DND-41 (cell line): ENCODE results near the gene NRL.

Source experiments
- ATAC-seq: fragments of 200-7000 bp; cut with Tn5 transposase; 3 replicates; pipeline ENCODE4 v1.9.1; 2021; ENCODE audit warnings: low read depth; ENCODE audit not compliant: insufficient read depth
- DNase-seq: peaks from one replicate; pipeline ENCODE4 v3.0.0-alpha.2; 2020
- H2AFZ ChIP-seq: 2 replicates; pipeline ENCODE4 v1.6.0; 2012; ENCODE audit warnings: low read depth, low read length
- H3K27ac ChIP-seq: 2 replicates; pipeline ENCODE4 v1.5.1; 2012; ENCODE audit warnings: low read length, inconsistent platforms
- H3K27me3 ChIP-seq: fragments of 200-600 bp; sonication (generic); 2 replicates; pipeline ENCODE4 v1.6.0; 2012; ENCODE audit warnings: low read length, mild to moderate bottlenecking, inconsistent platforms; ENCODE audit not compliant: insufficient read depth, poor library complexity
- H3K36me3 ChIP-seq: 2 replicates; pipeline ENCODE4 v1.5.1; 2012; ENCODE audit warnings: low read length, inconsistent platforms; ENCODE audit not compliant: insufficient read depth
- H3K4me1 ChIP-seq: 2 replicates; pipeline ENCODE4 v1.5.1; 2012; ENCODE audit warnings: mild to moderate bottlenecking, low read length; ENCODE audit not compliant: insufficient read depth
- H3K4me2 ChIP-seq: 2 replicates; pipeline ENCODE4 v1.6.0; 2012; ENCODE audit warnings: mild to moderate bottlenecking, moderate library complexity, low read length, inconsistent platforms; ENCODE audit not compliant: insufficient read depth
- H3K4me3 ChIP-seq, 2 experiments: fragments of 200-600 bp in 1 of 2; shearing (Covaris generic) in 1 of 2; 2 replicates each; pipeline ENCODE4 v1.5.1; 2012 to 2016; ENCODE audit warnings: inconsistent platforms in 2 of 2, low read length in 2 of 2, mild to moderate bottlenecking in 2 of 2, low read depth in 1 of 2, moderate library complexity in 1 of 2
- H3K79me2 ChIP-seq: 2 replicates; pipeline ENCODE4 v1.6.0; 2012; ENCODE audit warnings: low read length, inconsistent platforms; ENCODE audit not compliant: insufficient read depth
- H3K9ac ChIP-seq: 2 replicates; pipeline ENCODE4 v1.6.0; 2012; ENCODE audit warnings: low read depth, mild to moderate bottlenecking, inconsistent platforms, low read length, moderate library complexity
- H3K9me3 ChIP-seq: 2 replicates; pipeline ENCODE4 v1.5.1; 2012; ENCODE audit warnings: low read length, moderate library complexity, mild to moderate bottlenecking, inconsistent platforms; ENCODE audit not compliant: insufficient read depth, severe bottlenecking
- H4K20me1 ChIP-seq: 2 replicates; pipeline ENCODE4 v1.6.0; 2012; ENCODE audit warnings: low read length; ENCODE audit not compliant: insufficient read depth
- CTCF ChIP-seq: IDR thresholded peaks from 2 replicates; pipeline ENCODE4 v1.5.1; 2012; ENCODE audit warnings: borderline replicate concordance, low read length, moderate library complexity, mild to moderate bottlenecking; ENCODE audit not compliant: poor library complexity, severe bottlenecking; ENCODE audit errors: extremely low read depth
- EZH2 ChIP-seq: IDR thresholded peaks from 3 replicates; pipeline ENCODE4 v1.6.1; 2012; ENCODE audit warnings: borderline replicate concordance, low read depth, mild to moderate bottlenecking, moderate library complexity, low read length, inconsistent platforms; ENCODE audit not compliant: severe bottlenecking

NRL gene

GRCh38 chr14:24132976-24133375 lies 18.2 kb upstream of the NRL start:
- no peak for ATAC-seq
- Histone ChIP-seq H3K36me3 (peaks cover 12% of the 10 kb centered on the region), H3K9me3 (no peaks in the 10 kb centered on the region), H3K27me3 (no peaks in the 10 kb centered on the region), H3K9ac (no peak overlapping the region), H3K4me3 (no peak overlapping the region), H2AFZ (no peak overlapping the region), H4K20me1 (peaks cover 15% of the 10 kb centered on the region; the same call in 1 of the 2 replicates), H3K79me2 (peaks cover 20% of the 10 kb centered on the region), H3K27ac (no peak overlapping the region), H3K4me2 (no peak overlapping the region), H3K4me1 (peaks cover 24% of the 10 kb centered on the region)
- TF ChIP-seq CTCF, result no peak
- TF ChIP-seq EZH2, result no peak
- no peak for DNase-seq

DNA sequence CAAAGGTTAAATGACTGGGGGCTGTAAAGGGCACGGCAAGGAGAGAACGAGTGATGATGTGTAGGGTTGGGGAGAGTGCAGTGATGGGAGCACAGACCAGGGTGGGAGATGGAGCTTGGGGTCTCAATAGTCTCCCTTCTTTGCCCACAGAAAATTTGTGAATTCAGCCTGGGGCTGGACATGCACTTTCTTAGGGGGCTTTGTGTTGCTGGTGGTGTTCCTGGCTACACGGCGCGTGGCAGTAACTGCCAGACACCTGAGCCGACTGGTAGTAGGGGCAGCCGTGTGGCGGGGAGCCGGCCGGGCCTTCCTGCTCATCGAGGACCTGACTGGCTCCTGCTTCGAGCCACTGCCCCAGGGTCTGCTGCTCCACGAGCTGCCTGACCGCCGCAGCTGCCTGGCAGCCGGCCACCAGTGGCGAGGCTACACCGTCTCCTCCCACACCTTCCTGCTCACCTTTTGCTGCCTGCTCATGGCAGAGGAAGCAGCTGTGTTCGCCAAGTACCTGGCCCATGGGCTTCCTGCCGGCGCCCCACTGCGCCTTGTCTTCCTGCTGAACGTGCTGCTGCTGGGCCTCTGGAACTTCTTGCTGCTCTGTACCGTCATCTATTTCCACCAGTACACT lies 17.4 kb upstream of the NRL start:
- Histone ChIP-seq H3K27ac (no peak overlapping the region), H2AFZ (no peak overlapping the region), H3K4me2 (no peak overlapping the region), H4K20me1 (peaks cover 7% of the 10 kb centered on the region; the same call in 1 of the 2 replicates), H3K36me3 (peaks cover 4% of the 10 kb centered on the region), H3K79me2 (peaks cover 12% of the 10 kb centered on the region), H3K4me1 (peaks cover 16% of the 10 kb centered on the region), H3K27me3 (no peaks in the 10 kb centered on the region), H3K9me3 (no peaks in the 10 kb centered on the region), H3K9ac (no peak overlapping the region; the same call in 1 of the 2 replicates), H3K4me3 (no peak overlapping the region)
- TF ChIP-seq EZH2 (no peak), CTCF (no peak)
- no peak for ATAC-seq
- no peak for DNase-seq

DNA sequence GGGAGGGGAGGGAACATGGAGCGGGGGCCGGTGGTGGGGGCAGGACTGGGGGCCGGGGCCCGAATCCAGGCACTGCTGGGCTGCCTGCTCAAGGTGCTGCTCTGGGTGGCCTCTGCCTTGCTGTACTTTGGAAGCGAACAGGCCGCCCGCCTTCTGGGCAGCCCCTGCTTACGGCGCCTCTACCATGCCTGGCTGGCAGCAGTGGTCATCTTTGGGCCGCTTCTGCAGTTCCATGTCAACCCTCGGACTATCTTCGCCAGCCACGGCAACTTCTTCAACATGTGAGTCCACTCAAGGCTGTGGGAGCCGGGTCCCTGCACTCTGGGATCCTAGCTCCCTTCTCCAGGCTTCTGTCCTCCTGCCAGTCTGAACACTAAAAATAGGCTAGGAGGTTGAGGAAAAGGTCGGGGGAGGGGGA lies 16.8 kb upstream of the NRL start:
- ATAC-seq, result no peak

More for the DNA sequence above, 16.8 kb upstream of the NRL start:
- TF ChIP-seq EZH2, result no peak
- TF ChIP-seq CTCF, result no peak
- Histone ChIP-seq H3K36me3 (no peaks in the 10 kb centered on the region; the same call in 1 of the 2 replicates), H3K4me1 (peaks cover 9% of the 10 kb centered on the region), H3K4me3 (no peak overlapping the region), H3K27ac (no peak overlapping the region), H3K27me3 (no peaks in the 10 kb centered on the region), H3K4me2 (no peak overlapping the region), H3K79me2 (peaks cover 6% of the 10 kb centered on the region), H2AFZ (no peak overlapping the region), H4K20me1 (0 out of 2 replicates have a peak, but pooled peaks cover 2% of the 10 kb centered on the region), H3K9ac (no peak overlapping the region; the same call in 1 of the 2 replicates), H3K9me3 (no peaks in the 10 kb centered on the region)
- no peak for DNase-seq
